CD4-positive, alpha-beta T cell treated with Interleukin-15 for 1 hour (primary cell): ENCODE measurements around the gene ADARB1.
"Not testable (repeated sequence)": the region's sequence is repeated elsewhere in the genome, so short reads cannot be mapped to it uniquely, and the experiment has no call there.

Experiments
- DNase-seq: peaks from one replicate; pipeline ENCODE4 v3.0.0-alpha.2; 2020

ADARB1 gene

GRCh38 chr21:45122432-45123132, 48.2 kb downstream of the ADARB1 start:
- no peak for DNase-seq

- no peak for DNase-seq
These were observed 49.1 kb downstream of the ADARB1 start for GRCh38 chr21:45123440-45123839.

- DNase-seq: no peak
These were observed 50.2 kb downstream of the ADARB1 start for GRCh38 chr21:45124596-45124995.

GRCh38 chr21:45125357-45125756, 51.0 kb downstream of the ADARB1 start:
- DNase-seq: no peak

GRCh38 chr21:45126204-45126626, 51.8 kb downstream of the ADARB1 start:
- DNase-seq: no peak

- no peak for DNase-seq
These were observed 52.6 kb downstream of the ADARB1 start for GRCh38 chr21:45126983-45127382.

- no peak for DNase-seq
These were observed 53.6 kb downstream of the ADARB1 start for GRCh38 chr21:45127937-45128336.

GRCh38 chr21:45128613-45129188, 54.3 kb downstream of the ADARB1 start:
- peak; percentile 84 for DNase-seq

GRCh38 chr21:45129189-45129923, 55.0 kb downstream of the ADARB1 start:
- no peak for DNase-seq

GRCh38 chr21:45130324-45130774, 56.0 kb downstream of the ADARB1 start:
- no peak for DNase-seq

GRCh38 chr21:45131537-45131999, 57.2 kb downstream of the ADARB1 start:
- DNase-seq: no peak

- no peak for DNase-seq
These were observed 58.6 kb downstream of the ADARB1 start for GRCh38 chr21:45132841-45133573.

GRCh38 chr21:45133574-45134278, 59.3 kb downstream of the ADARB1 start:
- DNase-seq: not testable (repeated sequence)

GRCh38 chr21:45134279-45135076, 60.1 kb downstream of the ADARB1 start:
- DNase-seq: no peak

GRCh38 chr21:45135122-45135521, 60.7 kb downstream of the ADARB1 start:
- no peak for DNase-seq

GRCh38 chr21:45135868-45136267, 61.5 kb downstream of the ADARB1 start:
- DNase-seq: no peak

GRCh38 chr21:45136500-45136899, 62.1 kb downstream of the ADARB1 start:
- no peak for DNase-seq

GRCh38 chr21:45136927-45137611, 62.7 kb downstream of the ADARB1 start:
- peak; percentile 57 for DNase-seq

- DNase-seq: no peak
These were observed 63.2 kb downstream of the ADARB1 start for GRCh38 chr21:45137612-45137937.

- DNase-seq: peak; percentile 61
These were observed 64.0 kb downstream of the ADARB1 start for GRCh38 chr21:45138199-45139002.
